ELF-1 (cell line): ENCODE data around the gene SERTAD2.

ENCODE experiments used
- DNase-seq: peaks from one replicate; pipeline ENCODE4 v3.0.0-alpha.2; 2016; ENCODE audit warnings: low read depth, low spot score

SERTAD2 gene

GRCh38 chr2:64675860-64676259, 22.1 kb upstream of the SERTAD2 start:
- no peak for DNase-seq

- DNase-seq = no peak
Observed at GRCh38 chr2:64672708-64673107, 19.0 kb upstream of the SERTAD2 start.

- no peak for DNase-seq
Observed at GRCh38 chr2:64670047-64670446, 16.3 kb upstream of the SERTAD2 start.

- no peak for DNase-seq
Observed at GRCh38 chr2:64669288-64669687, 15.6 kb upstream of the SERTAD2 start.

- no peak for DNase-seq
Observed at GRCh38 chr2:64668542-64668941, 14.8 kb upstream of the SERTAD2 start.

GRCh38 chr2:64667535-64667934, 13.8 kb upstream of the SERTAD2 start:
- DNase-seq = no peak

GRCh38 chr2:64666810-64667438, 13.2 kb upstream of the SERTAD2 start:
- no peak for DNase-seq

DNA sequence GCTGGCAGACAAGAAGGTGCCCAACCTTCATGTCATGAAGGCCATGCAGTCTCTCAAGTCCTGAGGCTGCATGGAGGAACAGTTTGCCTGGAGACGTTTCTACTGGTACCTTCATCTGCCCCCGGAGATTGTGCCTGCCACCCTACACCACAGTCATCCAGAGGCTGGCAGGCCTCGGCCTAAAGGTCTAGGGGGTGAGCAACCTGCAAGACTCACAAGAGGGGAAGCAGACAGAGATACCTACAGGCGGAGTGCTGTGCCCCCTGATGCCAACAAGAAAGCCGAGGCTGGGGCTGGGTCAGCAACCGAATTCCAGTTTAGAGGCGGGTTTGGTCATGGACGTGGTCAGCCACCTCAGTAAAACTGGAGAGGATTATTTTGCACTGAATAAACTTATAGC, 12.0 kb upstream of the SERTAD2 start:
- DNase-seq = no peak

GRCh38 chr2:64663402-64663801, 9.7 kb upstream of the SERTAD2 start:
- DNase-seq = no peak

DNA sequence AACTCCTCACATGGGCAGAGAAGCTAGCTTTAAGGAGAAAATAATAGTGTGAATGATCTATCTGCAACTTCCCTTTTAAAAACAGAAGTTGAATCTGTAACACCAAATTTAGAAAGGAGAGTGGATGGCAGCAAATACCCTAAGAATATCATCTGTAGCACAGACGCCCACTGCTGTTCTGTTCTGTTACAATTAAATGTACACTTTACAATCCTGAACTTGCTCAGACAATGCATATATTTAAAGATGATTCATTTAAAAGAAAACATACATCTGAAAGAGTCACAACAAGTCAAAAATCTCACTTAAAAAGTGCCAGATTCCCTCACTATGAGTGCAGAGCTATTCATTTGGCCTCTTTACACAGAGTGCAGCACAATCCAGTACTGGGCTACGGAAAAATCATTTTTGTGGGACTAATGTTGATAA, 8.0 kb upstream of the SERTAD2 start:
- no peak for DNase-seq

GRCh38 chr2:64659252-64659651, 5.5 kb upstream of the SERTAD2 start:
- no peak for DNase-seq

DNA sequence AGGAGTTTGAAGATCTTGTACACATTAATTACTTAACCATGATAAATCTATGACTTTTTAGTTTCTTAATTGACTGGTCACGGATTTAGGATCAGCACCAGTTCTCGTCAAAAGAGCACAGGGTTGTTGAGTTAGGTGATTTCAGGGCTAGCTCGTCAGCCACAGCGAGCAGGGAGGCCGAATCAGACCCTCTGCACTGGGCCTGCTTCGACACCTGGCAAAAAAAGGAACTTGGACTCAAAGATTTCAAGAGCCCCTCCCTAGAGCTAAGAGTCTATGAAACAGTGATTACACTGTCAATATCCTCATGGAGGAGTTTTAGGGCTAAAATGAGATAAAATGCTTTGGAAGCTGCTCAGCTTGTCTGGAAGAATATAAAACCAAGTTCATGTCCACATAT, 4.6 kb upstream of the SERTAD2 start:
- DNase-seq = no peak

DNA sequence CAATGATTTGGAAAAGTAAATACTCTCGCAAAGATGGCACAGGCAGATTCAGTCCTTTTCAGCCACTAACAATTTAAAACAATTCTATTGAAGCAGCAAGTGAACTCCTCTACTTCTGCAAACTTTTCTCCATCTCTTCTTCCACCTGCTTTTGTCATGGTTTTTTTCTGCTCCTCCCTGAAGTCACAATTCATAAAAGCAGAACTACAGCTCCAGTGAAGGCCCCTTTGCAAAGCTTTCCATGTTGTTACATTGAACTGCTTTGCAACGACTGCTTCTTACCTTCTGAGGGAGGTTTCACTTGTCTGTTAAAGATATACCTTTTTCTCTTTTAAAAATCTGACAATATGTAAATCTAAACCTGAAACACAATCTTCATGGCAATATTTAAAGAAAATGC, 3.7 kb upstream of the SERTAD2 start:
- no peak for DNase-seq

GRCh38 chr2:64656379-64656778, 2.7 kb upstream of the SERTAD2 start:
- no peak for DNase-seq

GRCh38 chr2:64655873-64656272, 2.2 kb upstream of the SERTAD2 start:
- DNase-seq = no peak

DNA sequence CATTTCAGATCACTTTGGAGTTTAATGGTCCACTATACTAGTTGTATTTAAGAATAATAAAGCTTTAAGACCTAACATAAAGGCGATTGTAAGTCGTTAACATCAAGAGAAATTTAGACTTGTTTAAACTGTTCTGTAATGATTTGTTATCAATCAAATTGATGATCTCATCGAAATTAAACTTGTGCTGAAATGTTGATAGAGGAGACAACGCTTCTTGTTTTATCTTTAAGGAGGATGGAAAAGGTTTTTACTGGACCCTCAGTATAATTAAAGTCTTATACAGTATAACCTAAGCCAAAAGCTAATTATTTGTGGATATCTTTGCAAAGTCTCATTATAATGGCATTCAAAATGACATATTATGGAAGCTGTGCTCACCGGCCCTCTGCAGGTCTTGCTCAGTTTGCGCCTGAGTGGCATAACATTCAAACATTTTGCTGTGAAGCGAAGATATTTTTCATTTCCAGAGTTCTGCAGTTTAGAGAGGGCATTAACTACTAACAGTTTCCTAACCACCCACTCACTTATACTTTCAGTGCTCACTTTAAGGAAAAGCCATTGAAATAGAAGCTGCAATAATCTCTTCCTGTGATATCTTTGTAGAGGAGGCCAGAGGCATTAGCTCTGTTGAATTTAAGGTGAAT, 1.4 kb upstream of the SERTAD2 start:
- no peak for DNase-seq

DNA sequence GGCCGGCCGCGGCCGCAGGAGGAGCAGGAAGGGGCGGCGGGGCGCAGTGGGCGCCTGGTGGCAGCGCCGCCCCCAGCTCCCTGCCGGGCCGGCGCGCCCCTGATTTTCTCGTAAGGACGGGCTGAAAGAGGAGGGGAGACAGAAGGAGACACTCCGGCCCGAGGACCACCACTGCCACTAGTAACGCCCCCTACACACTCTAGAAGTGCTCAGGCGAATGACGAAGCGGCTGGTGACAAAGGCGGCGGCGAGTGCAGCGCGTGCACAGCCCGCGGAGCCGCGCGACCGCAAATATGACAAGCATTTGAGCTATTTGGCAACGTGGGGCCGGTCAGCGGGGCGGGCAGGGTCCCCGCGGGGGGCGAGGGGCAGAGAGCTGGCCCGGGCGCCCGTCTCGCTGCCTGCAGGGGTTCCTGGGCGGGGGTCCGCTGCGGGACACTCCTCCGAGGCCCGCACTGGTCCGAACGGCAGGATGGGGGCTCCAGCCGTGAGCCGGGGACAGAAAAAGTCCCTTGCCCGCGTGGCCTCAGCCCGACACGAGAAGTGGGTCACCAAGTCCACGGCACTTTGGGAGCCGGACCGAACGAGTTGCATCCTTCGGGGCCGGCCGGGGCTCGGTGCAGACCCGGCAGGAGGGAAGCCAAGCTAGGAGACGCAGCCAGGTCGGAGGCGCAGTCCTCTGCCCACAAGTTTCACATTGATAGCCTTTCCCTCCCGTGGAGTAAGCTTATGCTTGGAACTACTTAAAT, 524 bp upstream of the SERTAD2 start:
- DNase-seq = peak; percentile 85

- DNase-seq = peak; percentile 64
Observed at GRCh38 chr2:64652231-64653108, 1.2 kb downstream of the SERTAD2 start.

DNA sequence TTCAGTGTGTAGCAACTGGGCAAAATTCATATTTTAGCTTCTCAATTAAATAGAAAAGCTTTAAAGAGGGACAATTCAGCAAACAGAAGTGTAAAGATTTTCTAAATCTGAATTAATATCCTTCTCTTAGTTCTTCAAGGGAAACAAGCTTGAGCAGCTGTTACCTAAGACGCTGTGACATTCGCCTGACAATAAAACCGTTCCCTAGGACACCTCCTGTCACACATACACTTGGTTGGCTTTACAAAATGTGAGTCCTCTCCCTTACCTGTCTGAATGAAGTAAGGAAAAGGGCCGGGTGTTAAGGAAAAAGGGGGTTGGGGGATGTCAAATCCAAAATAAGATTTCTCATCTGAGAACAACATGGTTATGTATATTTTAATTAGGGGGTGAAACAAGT, 2.1 kb downstream of the SERTAD2 start:
- no peak for DNase-seq

DNA sequence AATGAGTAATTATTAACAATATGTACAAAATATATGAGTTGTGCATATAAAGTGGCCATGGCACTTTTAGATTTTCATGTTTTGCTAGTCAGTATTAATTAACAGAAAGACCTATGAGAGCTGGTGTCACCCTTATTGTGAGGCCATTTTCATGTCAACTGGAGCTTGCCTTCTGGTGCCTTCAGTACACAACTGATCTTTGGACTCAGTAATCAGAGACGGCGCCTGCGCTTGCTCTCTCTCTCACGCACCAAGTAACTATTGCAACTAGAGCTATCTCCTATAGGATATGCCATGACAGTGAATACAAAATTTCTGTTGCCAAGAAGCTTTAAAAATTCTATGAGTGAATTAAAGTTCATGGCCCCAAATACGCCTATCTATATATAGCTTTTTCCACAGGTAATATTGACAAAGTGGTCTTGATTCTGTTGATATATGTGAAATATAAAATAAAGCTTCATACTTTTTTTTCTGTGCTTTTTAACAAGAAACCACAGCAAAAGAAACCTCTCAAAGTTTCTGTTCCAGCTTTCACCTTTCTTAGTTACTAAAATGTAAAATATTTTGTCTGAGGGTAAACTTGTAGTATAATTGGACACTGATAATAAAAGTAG, 2.9 kb downstream of the SERTAD2 start:
- no peak for DNase-seq

- DNase-seq = no peak
Observed at GRCh38 chr2:64650296-64650695, 3.4 kb downstream of the SERTAD2 start.

DNA sequence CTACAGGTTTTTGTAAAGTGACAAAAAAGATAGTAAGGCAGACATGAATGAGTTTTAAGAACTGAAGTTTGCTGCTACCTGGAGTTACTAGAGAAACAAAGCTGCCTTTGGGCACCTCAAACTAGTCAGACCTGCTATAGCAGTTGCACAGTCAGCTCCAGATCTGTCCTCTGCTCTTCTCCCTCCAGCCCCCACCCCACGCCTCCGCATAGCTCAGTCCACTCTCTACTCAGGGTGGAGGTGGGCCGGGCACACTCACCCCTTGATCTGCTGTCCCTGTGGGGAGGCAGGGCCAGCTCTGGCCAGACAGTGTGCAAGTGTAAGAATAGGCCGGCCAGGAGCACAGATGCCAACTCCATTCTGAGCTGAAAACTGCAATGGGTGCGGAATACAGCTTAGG, 4.1 kb downstream of the SERTAD2 start:
- peak; percentile 84 for DNase-seq
